Skeletal muscle satellite cell (primary cell): Measurements from ENCODE around the gene METTL16.

Experiments
- H3K27me3 ChIP-seq: 2 replicates; pipeline ENCODE4 v1.7.0; 2013; ENCODE audit warnings: low read length; ENCODE audit not compliant: control insufficient read depth, insufficient read depth
- H3K36me3 ChIP-seq: 2 replicates; pipeline ENCODE4 v1.7.0; 2013; ENCODE audit warnings: mild to moderate bottlenecking, control low read depth, low read length; ENCODE audit not compliant: insufficient read depth
- H3K4me1 ChIP-seq: 2 replicates; pipeline ENCODE4 v1.7.0; 2013; ENCODE audit warnings: low read length; ENCODE audit not compliant: control insufficient read depth, insufficient read depth
- H3K4me2 ChIP-seq: 2 replicates; pipeline ENCODE4 v1.7.0; 2013; ENCODE audit warnings: mild to moderate bottlenecking, low read length
- H3K4me3 ChIP-seq: 2 replicates; pipeline ENCODE4 v1.7.0; 2013; ENCODE audit warnings: low read length
- H3K9ac ChIP-seq: 2 replicates; pipeline ENCODE4 v1.7.0; 2013; ENCODE audit warnings: mild to moderate bottlenecking, low read depth, low read length, moderate library complexity
- H3K9me3 ChIP-seq: replicated peaks from 2 replicates; pipeline ENCODE4 v1.7.0; 2013; ENCODE audit warnings: mild to moderate bottlenecking, control low read depth, low read length

The METTL16 gene

DNA sequence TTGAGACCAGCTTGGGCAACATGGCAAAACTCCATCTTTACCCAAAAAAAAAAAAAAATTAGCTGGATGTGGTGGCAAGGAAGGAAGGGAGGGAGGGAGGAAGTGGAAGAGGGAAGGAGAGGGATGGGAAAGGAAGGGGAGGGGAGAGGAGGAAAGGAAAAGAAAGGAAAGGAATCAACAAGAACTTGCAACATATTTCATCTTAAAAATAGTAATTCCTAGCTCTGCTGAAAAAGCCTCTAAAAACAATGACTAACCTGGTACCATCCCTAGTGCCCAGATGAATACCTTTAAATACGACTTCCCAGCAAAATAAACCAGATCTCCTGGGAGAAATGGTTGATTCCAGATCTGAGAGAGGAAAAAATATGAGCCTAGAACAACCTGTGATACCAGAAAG is 83.8 kb downstream of the METTL16 start:
- H3K9me3 ChIP-seq: no peaks in the 10 kb centered on the region
- H3K36me3 ChIP-seq: peaks cover 6% of the 10 kb centered on the region
- H3K4me3 ChIP-seq: no peak overlapping the region
- H3K4me2 ChIP-seq: no peak overlapping the region
- H3K4me1 ChIP-seq: no peaks in the 10 kb centered on the region
- H3K27me3 ChIP-seq: no peaks in the 10 kb centered on the region
- no peak overlapping the region for H3K9ac ChIP-seq

DNA sequence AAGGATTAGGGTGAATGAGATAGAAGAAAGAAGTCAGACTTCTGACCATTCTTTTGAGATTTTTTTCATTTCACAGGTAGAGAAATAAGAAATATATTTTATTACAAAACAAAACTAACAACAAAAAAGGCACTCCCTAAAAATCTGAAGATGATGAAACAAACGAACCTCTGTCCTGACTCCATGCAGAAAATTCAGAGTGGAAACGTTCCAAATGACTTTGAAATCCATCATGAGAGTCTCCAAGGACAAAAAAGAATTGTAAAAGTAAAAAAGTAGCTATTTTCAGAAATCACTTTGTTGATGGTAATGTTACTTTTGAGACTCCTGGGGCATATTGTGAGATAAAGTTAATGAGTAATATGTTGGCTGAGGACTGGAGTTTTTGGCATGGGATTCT is 84.5 kb downstream of the METTL16 start:
- Histone ChIP-seq H3K27me3 (no peaks in the 10 kb centered on the region), H3K9me3 (no peaks in the 10 kb centered on the region), H3K4me2 (no peak overlapping the region), H3K36me3 (peaks cover 2% of the 10 kb centered on the region), H3K4me3 (no peak overlapping the region), H3K9ac (no peak overlapping the region), H3K4me1 (no peaks in the 10 kb centered on the region)

DNA sequence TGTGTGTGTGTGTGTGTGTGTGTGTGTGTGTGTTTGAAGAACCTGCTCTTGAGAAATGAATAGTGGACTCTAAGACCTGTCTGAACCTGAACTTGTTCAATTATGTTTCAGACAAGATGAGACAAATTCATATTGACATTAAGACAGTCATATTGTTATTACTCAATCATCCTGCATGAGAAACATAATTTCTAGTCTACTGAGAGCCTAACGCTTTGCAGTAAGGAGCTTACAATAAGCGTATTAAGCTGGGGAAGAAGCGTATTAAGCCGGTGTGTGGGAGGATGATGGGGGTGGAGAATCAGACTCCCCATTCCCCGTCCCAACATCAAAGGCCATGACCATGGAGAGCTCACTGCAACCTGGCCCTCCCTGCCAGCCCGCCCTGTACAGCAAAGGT is 88.4 kb downstream of the METTL16 start:
- Histone ChIP-seq H3K36me3 (peaks cover 17% of the 10 kb centered on the region), H3K27me3 (no peaks in the 10 kb centered on the region), H3K9ac (no peak overlapping the region), H3K9me3 (no peaks in the 10 kb centered on the region), H3K4me2 (no peak overlapping the region), H3K4me3 (no peak overlapping the region), H3K4me1 (peaks cover 5% of the 10 kb centered on the region)

DNA sequence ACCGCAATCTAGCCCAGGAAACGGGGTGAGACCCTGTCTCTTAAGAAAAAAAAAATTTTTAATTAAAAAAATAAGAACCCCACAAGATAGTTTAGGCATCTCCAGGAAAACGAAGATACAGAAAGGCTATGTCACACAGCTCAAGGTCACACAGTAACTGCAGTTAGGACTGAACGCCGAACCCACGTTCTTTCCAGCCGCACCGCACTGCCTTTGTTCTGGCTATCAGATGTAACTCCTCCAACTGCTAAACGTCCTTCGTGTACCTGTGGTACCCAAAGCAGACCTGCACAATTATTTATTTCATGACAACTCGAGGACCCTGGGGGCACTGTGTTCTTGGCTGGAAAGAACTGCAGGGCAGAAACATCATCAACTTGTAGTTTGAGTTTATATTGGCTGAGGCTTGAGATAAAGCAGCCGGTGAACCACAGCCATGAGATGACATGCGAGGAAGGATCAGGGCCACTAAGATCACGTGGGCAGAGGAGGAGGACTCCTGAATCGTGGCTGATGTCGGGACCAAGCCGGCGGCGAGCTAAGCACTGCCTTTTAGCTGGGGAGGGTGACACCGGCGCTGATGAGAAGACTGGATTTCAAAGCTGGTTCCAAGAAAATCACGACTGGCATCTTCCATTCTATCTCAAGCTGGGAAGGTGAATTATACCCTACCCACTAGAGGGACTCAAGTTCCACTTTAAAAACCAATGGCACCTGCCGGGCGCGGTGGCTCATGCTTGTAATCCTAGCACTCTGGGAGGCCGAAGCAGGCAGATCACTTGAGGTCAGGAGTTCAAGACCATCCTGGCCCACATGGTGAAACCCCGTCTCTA is 90.2 kb downstream of the METTL16 start:
- peaks cover 17% of the 10 kb centered on the region for H3K36me3 ChIP-seq
- H3K9ac ChIP-seq: no peak overlapping the region
- no peaks in the 10 kb centered on the region for H3K9me3 ChIP-seq
- no peak overlapping the region for H3K4me2 ChIP-seq
- H3K4me1 ChIP-seq: peaks cover 5% of the 10 kb centered on the region
- no peaks in the 10 kb centered on the region for H3K27me3 ChIP-seq
- H3K4me3 ChIP-seq: no peak overlapping the region

DNA sequence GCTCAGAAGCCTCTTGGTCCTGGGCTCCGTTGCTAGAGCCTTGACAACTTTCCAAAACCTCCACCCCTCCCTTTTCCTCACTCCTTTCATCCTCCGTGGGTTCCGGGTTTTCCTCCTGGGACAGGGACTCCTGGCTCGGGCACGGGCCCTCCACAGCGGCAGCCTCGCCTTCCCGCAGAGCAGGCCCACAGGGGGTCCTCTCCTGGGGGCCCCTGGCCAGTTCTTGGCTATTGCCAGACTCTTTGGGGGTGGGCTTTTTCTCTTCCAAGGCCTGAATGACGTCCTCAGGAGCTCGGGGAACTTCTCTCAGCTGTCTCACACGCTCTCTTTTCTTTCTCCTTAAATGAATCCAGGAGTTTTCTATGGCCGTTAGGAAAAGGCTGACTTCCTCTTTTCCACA is 91.5 kb downstream of the METTL16 start:
- Histone ChIP-seq H3K9me3 (no peaks in the 10 kb centered on the region), H3K36me3 (peaks cover 14% of the 10 kb centered on the region), H3K4me1 (peaks cover 8% of the 10 kb centered on the region), H3K4me2 (no peak overlapping the region), H3K4me3 (no peak overlapping the region), H3K9ac (no peak overlapping the region), H3K27me3 (no peaks in the 10 kb centered on the region)

DNA sequence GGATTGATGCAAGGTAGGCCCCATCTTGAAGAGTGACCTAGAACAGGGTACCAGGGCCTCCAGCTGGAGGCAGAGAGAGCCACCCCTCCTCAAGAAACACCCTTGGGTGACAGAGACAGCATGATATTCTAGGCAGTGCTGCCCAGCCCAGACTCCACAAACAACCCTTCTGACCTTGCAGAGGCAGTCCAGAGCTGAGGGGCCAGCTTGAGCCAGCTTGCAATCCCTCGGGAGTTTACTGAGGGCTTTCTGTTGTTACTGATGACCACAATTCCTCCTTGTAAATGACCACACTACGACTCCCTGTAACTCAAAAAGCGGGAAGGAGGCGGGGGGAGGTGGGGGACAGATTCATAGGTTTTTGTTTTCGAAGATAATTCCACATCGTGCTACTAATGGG is 92.2 kb downstream of the METTL16 start:
- H3K4me3 ChIP-seq: no peak overlapping the region
- H3K4me2 ChIP-seq: no peak overlapping the region
- no peak overlapping the region for H3K9ac ChIP-seq
- peaks cover 19% of the 10 kb centered on the region for H3K36me3 ChIP-seq
- H3K4me1 ChIP-seq: peaks cover 8% of the 10 kb centered on the region
- H3K9me3 ChIP-seq: no peaks in the 10 kb centered on the region
- no peaks in the 10 kb centered on the region for H3K27me3 ChIP-seq

DNA sequence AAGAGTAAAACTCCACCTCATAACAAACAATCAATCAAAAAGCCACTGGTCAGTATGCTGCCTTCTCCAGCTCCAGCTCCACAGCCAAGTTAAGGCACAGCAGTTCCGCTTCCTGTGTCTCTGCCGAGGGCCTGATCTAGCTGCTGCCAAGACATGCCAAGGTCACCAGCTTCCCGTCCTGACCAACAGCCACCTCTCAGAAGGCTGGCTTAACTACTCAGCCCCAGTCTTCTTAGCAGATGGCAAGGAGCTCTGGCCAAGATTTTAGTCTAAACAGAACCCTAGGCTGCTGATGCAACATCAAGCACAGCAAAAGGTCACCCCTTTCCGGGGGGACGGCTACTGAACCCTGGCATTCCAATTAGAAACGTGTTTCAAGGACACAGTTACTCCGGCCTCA is 93.1 kb downstream of the METTL16 start:
- no peaks in the 10 kb centered on the region for H3K9me3 ChIP-seq
- H3K4me1 ChIP-seq: peaks cover 8% of the 10 kb centered on the region
- no peak overlapping the region for H3K9ac ChIP-seq
- no peaks in the 10 kb centered on the region for H3K27me3 ChIP-seq
- peaks cover 19% of the 10 kb centered on the region for H3K36me3 ChIP-seq
- no peak overlapping the region for H3K4me2 ChIP-seq
- no peak overlapping the region for H3K4me3 ChIP-seq

DNA sequence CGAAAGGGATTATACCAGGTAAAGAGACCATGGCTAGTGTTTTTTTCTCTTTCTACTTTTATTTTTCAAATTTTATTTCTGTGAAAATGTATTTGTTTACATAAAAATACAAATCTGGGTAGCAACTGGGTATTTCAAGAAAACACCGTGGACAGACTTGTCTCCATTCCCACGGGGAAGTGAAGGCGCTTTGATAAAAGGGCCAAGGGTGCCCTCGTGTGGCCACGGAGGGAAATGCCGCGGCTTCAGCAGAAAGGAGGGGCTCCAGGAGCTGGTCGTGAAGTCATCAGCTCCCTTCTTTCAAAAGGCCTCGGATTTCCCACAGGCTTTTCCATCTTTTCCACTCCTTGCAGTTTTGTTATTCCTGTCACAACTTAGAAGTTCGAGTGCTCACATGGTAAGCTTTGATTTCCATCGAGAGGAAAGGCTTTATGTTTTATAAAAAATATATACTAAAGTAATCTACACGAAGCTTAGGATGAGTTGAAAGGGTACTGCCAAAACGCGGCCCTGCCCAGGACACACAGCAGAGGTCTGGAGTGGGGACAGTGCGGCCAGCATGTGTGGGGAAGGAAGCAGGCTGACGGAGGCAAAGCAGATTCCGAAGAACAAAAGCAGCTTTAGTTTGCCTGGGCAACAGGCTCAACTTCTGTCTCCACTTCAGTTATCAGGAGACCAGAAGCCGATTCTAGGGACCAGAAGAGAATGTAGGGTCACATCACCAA is 95.5 kb downstream of the METTL16 start:
- Histone ChIP-seq H3K4me1 (peaks cover 18% of the 10 kb centered on the region), H3K9me3 (no peaks in the 10 kb centered on the region), H3K27me3 (no peaks in the 10 kb centered on the region), H3K36me3 (peaks cover 19% of the 10 kb centered on the region), H3K4me2 (no peak overlapping the region), H3K9ac (peak overlapping the region; percentile 48), H3K4me3 (no peak overlapping the region)

DNA sequence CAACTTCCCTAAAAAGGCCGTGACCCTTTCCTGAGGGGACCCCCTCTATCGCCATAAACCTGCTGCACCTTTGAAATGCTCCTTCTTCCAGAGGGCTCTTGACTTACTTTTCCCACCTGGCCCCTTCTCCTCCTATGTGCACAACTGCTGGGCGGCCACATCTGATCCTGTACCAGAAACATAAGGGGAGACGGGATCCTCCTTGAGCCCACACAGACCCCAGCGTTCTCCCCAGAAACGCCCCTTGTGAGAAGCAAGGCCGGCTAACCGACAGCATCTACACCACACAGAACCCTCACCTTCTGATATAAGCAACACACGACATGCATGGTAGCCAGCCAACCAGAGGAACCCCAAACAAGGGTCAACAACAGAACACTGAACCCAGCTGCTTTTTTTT is 96.6 kb downstream of the METTL16 start:
- H3K4me1 ChIP-seq: peaks cover 18% of the 10 kb centered on the region
- no peaks in the 10 kb centered on the region for H3K9me3 ChIP-seq

DNA sequence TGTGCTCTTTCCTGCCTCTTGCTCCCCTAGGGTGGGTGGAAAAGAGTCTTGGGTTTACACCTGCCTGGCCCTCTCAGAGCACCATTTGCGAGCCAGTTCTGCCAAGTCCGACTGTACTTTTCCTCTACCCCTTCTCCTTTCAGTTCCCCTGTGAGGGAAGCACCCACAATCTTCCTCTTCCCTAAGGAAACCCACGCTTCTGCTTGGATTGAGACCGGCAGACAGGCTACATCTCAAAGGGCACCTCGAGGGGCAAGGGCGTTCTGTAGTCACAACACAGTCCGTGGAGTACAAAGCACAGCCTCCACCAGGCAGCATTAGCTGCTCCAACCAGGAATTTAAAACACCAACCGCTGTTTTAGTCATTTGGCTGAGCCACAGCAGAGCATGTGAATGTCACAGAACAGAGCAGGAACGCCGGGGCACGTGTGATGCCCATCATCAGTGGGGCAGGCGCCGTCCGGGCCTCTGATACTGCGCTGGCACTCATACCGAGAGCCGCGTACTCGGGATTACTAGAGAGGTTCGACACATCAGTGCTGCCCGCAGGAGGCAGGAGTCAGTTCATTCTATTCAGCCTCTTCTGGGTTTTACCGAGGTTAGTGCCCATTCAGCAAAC is 97.1 kb downstream of the METTL16 start:
- peaks cover 10% of the 10 kb centered on the region for H3K36me3 ChIP-seq

More for the DNA sequence above, 96.6 kb downstream of the METTL16 start:
- H3K9ac ChIP-seq: no peak overlapping the region
- H3K27me3 ChIP-seq: no peaks in the 10 kb centered on the region
- H3K4me3 ChIP-seq: no peak overlapping the region
- no peak overlapping the region for H3K4me2 ChIP-seq
- peaks cover 16% of the 10 kb centered on the region for H3K36me3 ChIP-seq

DNA sequence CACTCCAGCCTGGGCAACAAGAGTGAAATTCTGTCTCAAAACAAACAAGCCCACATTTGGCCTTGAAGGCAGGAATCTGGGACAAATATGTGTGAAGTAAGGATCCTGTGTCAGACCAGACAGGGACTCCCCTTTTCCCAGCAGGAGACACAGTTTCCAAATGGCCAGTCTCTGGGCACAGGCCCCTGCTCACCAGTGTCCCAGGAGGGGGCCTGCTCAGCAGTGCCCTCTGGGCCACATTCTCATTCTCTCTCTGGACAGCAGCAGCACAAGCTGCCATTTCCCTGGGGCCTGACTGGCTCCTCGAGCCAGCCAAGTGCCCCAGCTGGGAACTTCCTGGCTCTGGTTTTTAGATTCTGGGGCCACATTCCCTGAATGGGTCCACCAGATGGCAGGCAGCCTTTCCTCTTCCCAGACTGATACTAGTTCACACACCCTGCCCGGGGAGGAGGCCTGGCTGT is 99.1 kb downstream of the METTL16 start:
- Histone ChIP-seq H3K27me3 (no peaks in the 10 kb centered on the region), H3K4me3 (no peak overlapping the region), H3K9me3 (no peaks in the 10 kb centered on the region), H3K36me3 (peaks cover 5% of the 10 kb centered on the region), H3K9ac (peak overlapping the region; percentile 53), H3K4me1 (peaks cover 17% of the 10 kb centered on the region), H3K4me2 (no peak overlapping the region)

More for the DNA sequence above, 97.1 kb downstream of the METTL16 start:
- H3K27me3 ChIP-seq: no peaks in the 10 kb centered on the region
- H3K4me1 ChIP-seq: peaks cover 18% of the 10 kb centered on the region
- H3K4me2 ChIP-seq: no peak overlapping the region
- H3K9me3 ChIP-seq: no peaks in the 10 kb centered on the region
- no peak overlapping the region for H3K4me3 ChIP-seq
- H3K9ac ChIP-seq: no peak overlapping the region
